CD1c-positive myeloid dendritic cell (primary cell): ENCODE data around the gene DNMT1.
A peak's percentile ranks its signal among the peaks of the same experiment; 100 is the strongest.

Experiments
- DNase-seq: peaks from one replicate; pipeline ENCODE4 v3.0.0-alpha.2; 2016; ENCODE audit errors: extremely low spot score

The DNMT1 gene

DNA sequence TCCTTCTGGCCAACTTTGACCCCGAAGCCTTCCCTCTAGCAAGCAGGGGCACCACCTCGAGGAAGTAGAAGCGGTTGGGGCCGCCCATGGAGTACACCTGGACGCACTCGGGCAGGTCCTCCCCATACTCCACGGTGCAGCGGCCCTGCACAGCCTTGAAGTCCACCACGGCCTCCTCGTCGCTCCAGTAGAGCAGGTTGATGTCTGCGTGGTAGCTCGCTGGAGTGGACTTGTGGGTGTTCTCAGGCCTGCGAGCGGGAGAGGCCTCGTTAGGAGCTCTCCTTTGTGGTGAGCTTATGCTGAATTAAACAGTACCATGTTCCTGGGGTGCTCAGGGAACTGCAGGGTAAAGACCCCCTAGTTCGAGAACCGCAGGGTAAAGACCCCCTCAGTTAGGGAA lies 52.8 kb downstream of the DNMT1 start:
- no peak for DNase-seq

DNA sequence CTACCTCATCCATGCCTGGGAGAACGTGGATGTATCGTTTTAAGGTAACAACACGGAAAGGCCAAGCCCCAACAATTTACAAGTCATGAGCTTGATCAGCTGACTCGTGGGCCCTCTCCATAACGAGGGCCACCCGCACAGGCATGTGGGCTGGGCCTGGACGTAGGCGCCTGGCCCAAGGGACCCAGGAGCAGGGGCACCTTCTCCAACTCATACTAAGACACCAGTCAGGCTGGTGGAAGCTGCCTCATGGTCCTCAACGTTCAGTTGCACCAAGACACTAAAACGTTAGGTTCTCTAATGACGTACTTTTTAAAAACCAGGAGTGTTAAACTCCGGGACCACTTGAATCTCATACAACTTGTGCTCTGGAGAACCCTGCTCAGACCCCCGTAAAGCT lies 53.3 kb downstream of the DNMT1 start:
- DNase-seq = no peak

DNA sequence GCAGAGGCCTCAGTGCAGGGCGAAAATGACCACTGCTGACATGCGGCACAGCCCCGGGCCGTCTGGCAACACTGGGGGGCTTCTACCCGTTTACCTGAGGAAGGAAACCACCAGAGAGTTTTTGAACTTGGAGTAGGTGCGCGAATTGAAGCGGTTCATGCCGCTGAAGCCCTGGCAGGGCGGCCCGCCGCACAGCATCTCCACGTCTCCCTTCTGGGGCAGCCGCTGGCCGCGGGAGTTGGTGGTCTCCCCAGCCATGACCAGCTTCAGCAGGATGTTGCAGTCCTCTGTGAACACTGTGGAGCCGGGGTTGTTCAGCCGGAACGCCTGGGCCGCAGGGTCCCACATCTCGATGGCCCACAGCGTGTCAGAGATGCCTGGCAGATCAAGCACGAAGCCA lies 54.8 kb downstream of the DNMT1 start:
- no peak for DNase-seq

DNA sequence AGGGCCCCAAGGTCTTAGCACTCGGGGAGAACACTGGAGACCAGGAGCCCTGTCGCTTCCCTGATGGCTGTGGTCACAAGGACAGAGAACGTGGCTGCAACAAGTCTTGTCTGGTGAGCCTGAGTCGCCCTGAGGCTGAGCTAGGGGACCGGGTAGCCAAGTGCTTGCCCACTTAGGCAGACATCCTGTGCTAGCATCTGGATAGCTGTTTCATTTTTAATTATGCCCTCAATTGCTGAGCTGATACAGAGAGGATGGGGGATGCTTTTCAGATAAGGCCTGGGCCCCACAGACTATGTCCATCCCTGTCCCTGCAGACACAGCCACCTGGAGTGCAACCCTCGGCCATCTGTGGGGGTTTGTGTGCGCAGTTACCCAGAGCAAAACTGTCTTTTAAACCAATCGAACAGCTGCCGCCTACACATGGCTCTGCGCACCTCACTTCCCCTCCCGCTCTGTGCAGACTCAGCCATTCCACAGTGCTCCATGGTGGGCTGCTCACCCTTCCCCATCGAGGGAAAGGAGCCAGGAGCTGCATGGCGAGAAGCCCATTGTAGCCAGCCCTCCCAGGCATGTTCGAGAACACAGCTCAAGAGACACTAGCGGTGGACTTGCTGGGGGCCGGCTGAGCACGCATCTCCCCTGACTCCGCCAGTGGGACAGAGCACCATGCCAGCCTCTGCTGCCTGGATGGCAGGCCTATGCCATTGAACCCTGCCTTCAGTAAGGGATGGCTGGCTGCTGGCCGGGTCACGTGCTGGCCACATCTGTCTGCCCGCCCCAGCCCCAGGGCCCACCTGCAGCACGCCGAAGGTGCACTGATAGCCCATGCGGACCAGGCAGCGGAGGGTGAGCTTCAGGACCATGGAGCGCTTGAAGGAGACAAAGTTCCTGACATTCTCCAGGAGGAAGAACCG lies 55.6 kb downstream of the DNMT1 start:
- DNase-seq = no peak

DNA sequence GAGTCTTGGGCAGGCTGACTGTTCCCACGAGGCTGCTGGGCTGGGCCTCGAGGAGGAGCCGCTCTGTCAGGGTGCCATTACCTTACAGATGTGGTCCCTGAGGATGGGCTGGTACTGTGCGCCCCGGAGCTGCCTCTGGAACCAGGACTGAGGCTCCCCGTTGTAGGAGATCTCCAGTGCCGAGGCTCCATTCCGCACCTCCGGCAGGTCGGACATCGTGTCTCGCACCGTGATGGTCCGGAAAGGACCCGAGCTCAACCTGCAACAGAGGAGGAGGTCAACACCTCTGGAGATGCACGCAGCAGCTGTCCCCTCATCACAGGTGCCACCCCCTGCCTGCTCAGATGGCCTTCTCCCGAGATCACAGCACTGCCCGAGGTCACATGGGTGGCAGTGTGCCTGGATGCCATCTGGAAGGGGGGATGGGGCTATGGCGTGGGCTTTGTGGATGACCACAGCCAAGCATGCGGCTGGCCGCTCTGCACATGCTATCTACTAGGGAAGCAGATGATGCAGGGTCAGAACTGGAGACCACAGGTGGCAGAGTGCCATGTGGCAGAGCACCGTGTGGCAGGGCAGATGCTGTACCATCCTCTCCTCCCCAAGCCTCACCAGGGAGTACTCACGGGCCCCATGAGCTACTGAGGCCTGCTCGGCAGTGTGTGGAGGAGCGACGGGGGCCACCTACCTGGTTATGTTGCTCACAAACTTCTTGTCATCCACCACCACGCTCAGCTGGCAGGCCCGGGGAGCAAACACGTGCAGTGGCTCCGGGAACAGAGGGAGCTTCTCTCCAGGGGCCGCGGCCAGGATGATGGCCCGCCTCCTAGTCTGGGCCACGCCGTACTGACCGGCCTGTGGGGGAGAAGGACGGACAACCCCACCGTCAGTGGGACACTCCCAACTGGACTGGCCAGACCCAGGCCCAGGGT lies 56.7 kb downstream of the DNMT1 start:
- no peak for DNase-seq

DNA sequence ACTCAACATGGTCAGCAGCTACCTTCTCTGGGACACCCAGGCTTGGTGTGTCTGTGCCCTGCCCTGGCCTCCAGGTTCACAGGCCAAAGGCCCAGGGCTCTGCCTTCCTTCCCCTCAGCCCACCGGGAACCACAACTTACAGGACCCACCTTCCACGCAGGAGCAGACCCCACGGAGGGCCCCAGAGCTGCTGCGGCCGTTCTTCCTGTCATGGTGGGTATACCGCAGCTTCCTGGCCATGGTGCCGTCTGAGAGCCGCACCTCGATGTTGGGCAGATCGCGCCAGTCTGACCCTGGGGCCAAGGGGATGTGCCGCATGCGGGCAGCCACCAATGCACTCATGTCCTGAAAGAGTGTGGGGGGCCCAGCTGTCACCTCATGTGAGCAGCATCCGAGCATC lies 57.8 kb downstream of the DNMT1 start:
- DNase-seq = no peak

DNA sequence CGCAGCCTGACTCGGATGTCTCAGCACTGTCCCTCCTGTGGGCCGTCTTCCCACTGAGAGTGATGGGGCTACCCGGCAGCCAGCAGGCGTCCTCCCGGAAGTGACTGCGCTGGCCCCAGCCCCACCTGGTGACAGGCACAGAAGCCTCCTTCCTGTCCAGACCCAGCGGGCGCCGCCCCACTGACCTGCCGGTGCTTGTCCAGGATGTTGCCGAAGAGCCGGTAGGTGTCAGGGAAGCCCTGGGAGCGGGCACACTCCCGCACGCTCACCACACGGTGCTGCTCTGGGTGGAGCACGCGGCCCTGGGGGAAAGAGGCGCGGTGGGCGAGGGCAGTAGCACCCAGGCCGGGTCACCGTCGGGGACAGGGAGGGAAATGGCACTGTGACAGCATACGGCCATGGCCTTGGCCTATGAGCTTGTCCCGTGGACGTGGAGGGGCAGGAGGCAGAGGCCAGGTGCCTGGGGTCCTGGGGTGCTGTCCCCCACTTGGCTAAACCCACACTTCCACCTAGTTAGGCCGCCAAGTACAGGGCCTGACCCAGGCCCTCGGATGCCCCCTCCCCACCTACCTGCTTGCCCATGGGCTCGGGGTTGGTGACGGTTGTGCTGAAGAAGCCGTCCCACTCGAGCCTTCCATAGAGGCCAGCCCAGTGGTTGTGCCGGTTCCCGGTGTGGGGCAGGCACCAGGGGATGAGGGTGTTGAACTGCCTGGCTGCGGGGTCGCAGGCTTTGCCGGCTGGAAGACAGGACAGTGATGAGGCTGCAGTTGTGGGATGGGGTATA lies 59.0 kb downstream of the DNMT1 start:
- DNase-seq = no peak

DNA sequence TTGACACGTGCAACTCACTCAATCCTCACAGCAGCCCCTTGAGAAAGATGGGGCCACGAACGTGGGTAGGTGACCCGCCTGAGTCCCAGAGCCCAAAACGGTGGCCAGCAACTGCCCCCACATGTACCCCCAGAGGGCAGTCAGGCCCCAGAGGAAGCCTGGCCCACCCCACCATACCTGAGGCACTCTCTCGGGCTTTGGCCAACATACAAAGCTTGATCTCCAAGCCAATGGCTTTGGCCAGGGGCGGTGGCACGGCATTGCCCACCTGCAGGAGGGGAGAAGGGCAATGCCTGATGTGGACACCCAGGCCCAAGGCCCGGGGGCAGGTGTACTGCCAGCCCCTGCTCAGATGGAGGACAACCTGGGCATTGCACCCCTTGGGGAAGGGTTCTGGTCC lies 60.7 kb downstream of the DNMT1 start:
- DNase-seq = no peak

DNA sequence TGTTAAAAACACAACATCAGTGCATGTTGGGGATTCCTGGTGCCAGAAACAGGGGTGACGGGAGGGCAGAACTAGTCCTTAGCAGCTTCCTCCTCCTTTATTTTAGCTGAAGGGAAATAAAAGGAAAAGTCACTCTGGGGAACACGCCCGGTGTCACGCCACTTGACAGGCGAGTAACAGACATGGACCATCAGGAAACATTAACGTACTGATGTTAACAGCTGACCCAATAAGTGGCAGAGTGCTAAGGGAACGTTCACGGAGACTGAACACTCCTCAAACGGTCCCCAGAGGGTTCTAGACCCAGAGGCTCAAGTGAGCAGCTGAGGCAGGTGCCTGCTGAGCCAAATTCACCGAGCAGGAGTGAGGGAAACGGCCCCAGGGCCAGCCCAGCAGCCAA lies 61.2 kb downstream of the DNMT1 start:
- DNase-seq = no peak

DNA sequence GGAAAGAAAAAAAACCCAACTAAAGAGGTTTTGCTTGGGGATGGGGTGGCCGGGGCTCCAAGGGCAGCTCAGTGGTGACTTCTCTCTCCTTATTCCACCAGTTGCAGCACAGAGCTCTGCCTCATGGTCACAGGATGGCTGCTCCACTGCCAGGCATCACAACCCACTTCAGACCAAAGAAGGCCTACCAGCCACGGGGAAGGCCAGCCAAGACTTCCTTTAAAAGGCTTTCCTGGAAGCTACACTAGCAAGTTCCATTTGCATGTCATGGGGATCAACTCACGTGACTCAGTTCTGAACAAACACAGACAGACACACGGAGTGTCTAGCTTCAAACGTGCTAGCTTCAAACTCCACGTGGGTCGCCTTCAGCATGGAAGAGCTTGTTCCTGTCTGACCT lies 61.8 kb downstream of the DNMT1 start:
- peak; percentile 85 for DNase-seq

DNA sequence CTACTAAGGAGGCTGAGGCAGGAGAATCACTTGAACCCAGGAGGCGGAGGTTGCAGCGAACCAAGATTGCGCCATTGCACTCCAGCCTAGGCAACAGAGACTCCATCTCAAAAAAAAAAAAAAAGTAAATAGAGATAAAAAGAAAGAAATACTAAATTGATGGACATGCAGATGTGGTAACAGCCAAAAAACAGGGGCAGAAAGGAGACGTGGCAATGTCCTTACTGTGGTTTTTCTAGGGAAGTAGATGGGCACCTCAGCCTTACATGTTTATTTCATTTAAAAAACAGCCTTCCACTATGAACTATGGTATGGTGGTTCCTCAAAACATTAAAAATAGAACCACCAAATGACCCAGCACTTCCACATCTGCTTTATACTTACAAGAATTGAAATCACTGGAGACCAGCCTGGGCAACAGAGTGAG lies 68.5 kb downstream of the DNMT1 start:
- DNase-seq = peak; percentile 92

DNA sequence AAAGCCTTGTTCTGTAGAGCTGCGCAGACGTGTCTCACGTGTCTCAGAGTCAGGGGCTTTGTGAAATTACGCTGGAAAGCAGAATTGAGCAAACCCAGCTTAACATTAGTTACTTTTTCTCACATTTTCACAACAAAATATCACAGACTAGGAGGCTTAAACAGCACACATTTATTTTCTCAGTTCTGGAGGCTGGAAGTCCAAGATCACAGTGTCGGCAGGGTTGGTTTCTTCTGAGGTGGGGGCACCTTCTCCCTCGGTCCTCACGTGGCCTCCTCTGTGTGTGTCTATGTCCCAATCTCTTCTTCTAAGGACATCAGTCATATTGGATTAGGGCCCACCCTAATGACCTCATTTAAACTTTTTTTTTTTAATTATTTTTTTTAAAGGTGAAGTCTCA lies 70.3 kb downstream of the DNMT1 start:
- no peak for DNase-seq

DNA sequence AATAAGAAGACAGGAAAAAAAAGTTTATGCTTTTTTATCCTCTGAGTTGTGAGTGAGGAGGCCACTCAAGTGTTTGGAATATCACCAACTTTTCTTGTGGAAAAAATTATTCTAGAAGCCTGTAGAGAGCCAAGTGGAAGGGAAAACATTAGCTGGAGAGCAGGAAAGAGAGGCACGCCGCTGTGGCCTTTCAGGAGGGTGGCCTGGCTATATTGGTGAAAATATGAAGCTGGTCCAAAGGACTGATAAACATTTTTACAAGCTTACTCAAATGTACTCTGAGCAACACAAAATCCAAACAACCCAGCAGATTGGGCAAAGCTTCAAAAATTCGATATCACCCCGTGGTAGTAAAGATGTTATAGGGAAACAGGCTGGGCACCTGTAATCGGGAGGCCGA lies 72.7 kb downstream of the DNMT1 start:
- no peak for DNase-seq

DNA sequence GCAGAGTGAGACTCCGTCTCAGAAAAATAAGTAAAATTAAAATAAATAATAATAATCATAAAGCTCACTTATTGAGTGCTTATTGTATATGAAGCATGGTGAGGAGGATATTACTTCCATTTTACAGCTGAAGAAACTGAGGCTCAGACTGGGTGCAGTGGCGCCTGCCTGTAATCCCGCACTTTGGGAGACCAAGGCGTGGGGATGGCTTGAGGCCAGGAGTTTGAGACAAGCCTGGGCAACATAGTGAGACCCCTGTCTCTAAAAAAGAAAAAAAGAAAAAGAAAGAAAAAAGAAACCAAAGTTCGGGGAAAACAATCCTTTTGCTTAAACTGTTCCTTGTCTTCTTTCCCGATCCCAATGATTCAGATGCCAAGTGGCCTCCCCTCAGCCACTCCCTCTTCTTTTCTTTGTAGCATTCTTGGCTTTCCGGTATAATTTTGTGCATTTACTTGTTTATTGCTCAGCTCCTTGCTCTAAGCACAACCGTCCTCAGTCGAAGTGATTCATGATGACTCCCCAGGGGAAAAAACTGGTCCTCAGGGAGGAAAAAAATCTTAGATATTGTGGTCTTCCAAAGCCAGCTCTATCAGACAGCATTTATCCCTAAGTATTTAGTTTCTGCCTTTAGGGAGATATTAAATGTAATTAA lies 74.1 kb downstream of the DNMT1 start:
- DNase-seq = no peak

DNA sequence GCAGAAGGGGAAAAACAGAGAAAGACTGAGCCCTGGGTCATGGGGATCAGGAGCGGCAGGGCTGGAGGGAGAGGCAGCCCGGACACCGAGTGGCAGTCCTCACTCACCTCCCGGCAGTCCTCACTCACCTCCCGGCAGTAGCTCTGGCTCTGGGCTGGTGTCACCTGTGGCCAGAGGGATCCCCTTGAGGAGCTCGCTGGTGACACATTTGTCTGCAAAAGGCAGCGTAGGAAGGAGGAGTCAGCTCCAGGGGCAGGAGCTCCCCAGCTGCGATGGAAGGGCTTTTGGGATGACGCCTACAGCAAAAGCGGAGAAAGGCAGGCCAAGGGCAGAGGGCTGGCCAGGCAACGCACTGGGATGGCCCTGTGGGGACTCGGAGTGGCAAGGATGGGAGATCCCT lies 75.8 kb downstream of the DNMT1 start:
- no peak for DNase-seq

DNA sequence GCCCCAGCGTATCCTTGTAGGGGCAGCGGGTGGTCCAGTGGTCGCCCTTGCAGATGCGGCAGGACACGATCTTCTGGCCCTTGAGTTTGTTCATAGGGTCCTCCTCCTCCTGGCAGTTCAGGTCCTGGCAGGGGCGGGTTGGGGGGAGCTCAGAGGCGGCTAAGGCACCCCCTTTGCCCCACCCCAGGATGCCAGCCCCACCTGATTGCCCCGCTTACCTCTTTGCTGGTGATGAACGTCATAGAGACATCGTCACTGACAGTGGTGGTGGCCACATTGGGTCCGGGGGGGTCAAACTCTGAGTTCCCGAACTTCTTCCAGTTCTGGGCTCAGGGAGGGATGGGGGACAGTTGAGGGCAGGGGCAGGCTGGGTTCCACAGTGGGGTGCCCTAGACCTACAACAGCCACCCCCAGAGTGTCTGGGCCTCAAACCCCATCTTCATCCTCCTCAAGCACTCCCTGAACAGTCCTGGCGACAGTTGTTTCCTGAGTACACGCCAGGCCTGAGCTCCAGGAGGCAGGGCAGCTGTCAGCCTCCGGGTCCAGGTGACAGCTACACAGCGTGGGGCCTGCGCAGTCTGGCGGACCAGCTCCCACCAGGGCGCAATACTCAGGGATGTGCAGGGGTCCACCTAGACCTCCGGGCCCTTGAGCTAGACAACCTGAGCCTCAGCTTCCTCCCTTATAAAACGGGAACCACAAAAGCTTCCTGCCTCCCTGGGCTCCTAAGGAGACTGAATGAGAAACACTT lies 77.7 kb downstream of the DNMT1 start:
- DNase-seq = no peak

DNA sequence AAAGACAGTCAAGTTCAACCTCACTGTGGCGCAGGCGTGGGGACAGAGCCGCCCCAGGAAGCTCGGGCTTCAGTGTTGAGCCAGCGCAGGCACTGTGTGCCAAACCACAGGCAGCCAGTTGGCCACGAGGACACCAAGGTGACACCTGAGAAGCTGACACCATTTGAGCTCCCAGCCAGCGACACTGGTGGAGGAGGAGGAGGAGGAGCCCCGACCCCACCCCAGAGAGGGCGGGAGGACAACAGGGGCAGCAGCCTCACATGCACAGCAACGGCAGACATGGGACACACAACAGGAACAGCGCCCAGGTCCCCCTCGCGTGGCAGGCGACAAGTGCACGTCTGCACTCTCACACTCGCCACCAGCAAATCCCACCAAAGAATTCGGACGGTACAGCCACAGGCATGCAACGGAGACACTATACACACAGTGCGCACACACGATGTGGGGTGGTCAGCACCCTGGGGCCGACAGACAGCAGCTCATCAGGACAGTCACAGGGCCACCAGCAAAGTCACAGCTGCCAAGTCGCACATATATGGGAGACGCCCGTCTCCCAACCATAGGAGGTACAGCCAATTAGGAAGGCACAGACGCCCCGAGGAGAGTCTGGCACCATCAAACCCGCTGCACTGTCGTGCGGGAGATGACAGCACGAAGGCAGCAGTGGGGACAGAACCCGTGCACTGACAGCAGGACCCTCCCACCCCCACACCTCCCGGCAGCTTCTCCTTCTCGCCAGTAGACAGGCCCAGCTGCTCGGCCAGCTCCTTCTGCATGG lies 78.5 kb downstream of the DNMT1 start:
- DNase-seq = no peak

DNA sequence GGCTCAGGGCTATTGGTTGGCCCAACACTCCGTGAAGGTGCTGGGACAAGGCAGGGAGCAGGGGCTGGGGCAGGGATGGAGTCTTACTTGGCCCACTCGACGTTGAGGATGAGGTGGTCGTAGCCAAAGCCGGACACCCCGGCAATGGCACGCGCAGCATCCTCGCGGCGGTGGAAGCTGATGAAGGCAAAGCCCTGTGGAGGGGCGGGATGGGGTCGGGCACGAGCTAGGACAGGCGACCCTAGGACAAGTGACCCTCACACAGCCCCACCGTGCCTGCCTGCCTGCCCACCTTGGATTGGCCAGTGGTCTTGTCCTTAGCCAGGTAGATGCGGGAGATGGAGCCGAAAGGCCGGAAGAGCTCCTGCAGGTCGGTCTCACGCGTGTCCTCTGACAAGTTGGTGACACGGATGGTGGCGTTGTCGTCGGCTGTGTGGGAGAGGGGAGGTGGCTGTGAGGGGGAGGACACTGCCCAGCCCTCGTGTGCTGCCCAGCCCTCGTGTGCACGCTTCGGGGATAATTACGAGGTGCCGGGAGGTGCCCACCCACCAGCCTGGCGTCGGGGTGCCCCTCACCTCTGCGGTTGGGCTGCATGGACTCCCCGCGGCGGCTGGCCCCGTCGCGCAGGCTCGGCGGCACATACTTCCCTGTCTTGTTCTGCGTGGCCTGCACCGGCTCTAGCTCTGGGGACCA lies 79.2 kb downstream of the DNMT1 start:
- DNase-seq = no peak

DNA sequence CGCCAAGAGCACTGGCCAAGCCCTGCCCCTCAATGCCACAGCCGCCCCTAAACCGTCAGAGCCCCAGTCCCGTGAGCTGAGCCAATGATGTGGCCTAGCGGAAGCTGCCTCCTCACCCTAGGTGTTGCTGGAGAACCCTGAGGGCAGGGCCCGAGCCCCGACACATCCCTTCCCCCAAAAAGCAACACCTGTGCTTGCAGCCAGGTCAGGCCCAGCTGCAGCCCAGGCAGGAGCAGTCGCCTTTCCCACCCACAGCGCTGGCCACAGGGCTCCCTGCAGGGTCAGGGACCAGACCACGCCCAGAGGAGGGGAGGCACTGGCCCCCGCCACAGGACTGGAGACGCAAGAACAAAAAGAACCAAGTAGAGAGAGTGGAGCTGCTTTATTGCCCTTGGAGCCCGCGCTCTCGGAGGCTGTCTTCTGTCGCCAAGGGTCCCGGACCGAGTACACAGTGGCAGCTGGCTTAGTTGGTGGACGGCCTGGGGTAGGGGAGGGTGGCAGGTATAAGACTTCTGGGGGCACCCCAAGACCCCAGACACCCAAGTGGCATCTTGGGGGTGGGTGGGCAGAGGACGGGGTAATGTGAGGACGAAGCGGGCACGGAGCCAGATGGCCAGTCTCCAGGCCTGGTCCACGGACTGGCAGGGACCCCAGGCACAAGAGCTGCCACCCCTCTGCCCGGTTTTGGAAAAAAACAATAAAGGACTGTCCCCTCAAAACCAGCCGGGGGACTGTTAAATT lies 79.9 kb downstream of the DNMT1 start:
- DNase-seq = no peak
